HG03064 (cell line): ENCODE results near the gene ARHGAP23.

ENCODE experiments used
- ATAC-seq: cut with Tn5 transposase; IDR thresholded peaks from one replicate; pipeline ENCODE4 v1.9.1; 2021; ENCODE audit warnings: low read depth; ENCODE audit not compliant: unreplicated experiment

ARHGAP23 gene

GRCh38 chr17:38561416-38562214 lies 133.4 kb downstream of the ARHGAP23 start:
- no peak for ATAC-seq
